HG03442 (cell line): ENCODE results near the gene CREB5.

Experiments used
- ATAC-seq: cut with Tn5 transposase; IDR thresholded peaks from one replicate; pipeline ENCODE4 v1.9.1; 2021; ENCODE audit warnings: mild to moderate bottlenecking, moderate library complexity; ENCODE audit not compliant: unreplicated experiment

CREB5 gene

GRCh38 chr7:28669330-28669729 is 257.0 kb downstream of the CREB5 start:
- no peak for ATAC-seq

DNA sequence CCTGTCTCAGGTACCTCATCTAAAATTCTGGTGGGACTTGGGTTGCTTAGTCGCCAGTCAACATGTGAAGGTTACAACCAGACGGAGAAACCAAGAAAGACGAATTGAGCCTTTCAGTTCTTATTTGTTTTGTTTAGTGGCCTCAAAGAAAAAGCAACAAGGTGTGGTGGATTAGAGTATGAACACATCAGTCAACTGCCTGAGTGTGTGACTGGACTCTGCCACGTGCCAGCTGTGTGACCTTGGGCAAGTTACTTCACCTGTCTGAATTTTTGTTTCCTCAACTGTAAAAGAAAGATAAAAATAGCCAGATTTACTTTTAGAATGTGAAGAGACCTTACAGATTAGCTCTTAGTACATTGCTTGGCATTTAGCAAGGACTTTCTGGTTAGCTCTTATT is 259.2 kb downstream of the CREB5 start:
- no peak for ATAC-seq

DNA sequence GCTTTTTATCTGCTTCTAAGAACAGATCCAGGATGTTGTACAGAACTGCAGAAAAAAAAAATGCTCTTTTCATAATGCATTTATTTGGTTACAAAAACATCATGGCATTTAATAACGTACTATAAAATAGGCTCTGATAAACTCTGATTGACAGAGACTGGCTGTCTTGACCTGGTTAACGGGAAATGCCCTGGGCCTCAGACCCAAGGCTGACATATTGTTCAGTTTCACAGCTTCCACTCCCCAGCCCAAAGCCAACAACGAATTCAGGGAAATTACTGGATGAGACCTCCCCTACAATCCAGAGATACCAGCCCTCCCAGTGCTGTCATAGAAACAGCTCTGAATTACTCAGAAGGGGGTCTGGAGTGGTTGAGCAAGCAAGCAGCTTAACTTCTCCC is 260.1 kb downstream of the CREB5 start:
- ATAC-seq = no peak

DNA sequence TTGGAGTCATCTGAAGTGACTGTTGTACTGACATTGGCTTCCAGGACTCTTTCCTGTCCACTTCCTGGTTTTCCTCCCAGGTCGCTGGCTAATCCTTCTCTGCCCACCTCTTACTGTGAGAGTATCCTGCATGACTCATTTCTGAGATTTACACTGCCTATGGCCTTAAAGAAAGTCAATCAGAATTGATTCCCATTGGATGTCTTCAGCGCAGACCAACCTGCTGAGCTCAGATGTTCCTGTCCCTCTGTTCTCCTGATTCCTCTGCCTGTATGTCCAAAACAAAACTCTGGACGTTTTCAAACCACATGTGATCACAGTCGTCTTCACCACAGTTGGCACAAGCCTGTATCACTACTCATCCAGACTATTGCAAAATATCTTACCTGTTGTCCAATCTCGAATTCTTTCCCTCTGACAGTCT is 262.1 kb downstream of the CREB5 start:
- no peak for ATAC-seq

- no peak for ATAC-seq
Measured at GRCh38 chr7:28675429-28675828, 263.1 kb downstream of the CREB5 start.

DNA sequence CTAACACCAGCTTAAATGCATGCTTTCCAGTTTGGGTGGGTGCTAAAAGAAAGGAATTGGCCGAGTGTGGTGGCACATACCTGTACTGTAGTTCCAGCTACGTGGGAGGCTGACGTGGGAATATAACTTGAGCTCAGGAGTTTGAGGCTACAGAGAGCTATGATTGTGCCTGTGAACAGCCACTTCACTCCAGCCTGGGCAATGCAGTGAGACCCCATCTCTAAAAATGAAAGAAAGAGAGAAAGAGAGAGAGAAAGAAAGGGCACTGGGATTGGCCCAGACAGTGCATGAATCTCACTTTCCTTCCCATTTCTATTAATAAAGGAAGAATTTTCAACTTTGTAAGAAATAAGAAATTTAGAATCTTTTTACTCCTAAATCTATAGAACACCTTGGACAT is 265.4 kb downstream of the CREB5 start:
- no peak for ATAC-seq

DNA sequence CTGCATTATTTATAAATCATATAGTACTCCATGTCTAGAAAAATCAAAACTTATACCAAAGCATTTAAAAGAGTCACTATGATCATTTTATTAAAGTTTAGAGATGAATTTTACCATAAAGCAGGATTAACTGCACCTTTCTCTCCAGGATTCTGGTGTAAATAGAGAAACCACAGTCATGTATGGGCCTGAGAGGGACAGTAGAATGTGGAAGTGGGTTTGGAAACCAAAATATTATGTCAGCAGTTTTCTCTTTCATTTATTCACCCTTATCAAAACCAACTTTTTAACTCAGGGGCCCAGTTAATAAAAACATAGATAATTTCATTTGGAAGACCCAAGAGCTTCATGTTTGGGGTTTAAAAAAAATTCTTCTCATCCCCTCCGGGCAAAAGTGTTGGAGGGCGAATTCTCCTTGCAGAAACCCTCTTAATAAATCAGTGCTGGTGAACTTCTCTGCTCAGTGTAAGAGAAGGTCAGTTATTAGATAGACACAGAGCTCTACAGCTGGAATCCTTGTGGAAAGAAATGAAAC is 266.2 kb downstream of the CREB5 start:
- no peak for ATAC-seq

DNA sequence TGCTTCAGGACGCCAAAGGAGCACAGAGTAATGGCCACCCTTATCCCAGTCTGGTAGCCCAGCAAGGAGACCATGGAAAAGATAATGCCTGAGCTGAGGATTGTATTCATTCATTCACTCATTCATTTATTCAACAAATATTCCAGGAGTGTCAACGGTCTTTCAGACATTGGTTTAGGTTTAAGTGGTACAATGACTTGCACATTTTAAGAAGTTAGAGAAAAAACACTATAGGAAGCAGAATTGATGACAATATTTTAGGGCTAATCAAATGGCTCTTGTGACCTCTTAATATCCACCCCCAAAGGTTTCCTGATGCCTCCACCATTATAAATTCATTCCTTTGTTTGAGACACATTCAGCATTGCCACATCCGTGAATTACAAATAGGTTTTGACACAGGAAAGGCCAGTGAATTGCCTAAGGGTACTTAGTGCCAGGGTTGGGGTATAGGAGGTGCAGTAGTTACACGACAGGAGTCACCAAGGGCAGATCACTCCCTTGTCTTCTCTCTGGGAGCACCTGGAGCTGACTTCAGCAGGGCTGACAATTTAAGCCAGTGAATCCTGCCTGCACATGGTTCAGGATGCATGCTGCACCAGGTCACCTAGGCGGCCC is 269.5 kb downstream of the CREB5 start:
- no peak for ATAC-seq

GRCh38 chr7:28682801-28683200 is 270.5 kb downstream of the CREB5 start:
- ATAC-seq = no peak

- no peak for ATAC-seq
Measured at GRCh38 chr7:28684650-28685241, 272.4 kb downstream of the CREB5 start.

- ATAC-seq = no peak
Measured at GRCh38 chr7:28685242-28685643, 272.9 kb downstream of the CREB5 start.

DNA sequence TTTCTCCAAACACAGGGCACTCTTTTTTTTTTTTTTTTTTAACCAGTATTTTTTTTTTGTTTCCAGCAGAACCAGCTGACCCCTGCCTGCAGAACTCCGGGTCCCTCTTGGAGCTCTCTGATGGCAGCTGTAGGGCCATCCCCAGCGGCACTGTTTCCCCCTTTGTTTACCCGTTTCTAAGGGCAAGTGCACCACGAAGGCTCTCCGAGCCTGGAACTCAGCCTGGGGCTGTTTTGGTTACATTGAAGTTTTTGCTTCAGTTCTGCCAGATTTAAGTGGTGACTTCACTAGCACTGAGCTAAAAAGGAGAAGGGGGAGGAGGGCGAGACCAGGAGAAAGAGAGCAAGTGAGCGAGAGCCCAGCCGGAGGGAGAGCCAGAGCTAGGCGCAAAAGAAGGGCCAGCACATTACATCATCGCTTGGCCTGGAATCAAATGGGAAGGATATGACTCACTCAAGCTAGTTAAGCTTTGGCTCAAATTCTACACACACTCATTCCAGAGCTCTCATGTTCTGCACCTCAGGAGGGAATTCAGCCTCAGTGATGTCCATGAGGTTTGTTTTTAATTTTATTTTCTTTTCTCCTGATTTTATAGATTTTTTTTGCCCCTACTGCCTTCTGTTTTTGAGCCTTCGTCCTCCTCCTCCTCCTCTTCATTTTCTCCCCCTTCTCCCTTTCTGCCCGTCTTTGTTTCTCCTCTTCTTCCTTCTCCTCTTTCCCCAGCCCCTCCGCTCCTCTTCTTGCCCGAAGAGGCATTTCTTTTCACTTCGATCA is 273.5 kb downstream of the CREB5 start:
- peak; percentile 57 for ATAC-seq

DNA sequence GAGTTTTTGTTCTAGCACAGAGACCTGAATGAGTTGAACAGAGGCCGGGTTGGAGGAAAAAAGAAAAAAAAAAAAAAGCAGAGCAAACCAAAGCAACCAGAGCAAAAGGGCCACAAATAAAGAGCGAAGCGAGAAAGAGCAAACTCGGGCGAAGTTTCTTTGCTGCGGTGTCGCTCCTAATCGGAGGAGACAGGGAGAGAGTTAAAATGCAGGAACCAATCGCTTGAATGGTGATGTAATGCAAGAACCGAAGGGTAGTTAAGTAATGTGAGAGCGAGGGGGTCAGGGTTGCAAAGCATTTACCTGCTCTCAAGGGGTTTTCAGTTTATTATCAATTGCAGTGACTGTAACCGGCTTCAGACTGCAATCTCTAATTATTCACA is 274.1 kb downstream of the CREB5 start:
- ATAC-seq = no peak

DNA sequence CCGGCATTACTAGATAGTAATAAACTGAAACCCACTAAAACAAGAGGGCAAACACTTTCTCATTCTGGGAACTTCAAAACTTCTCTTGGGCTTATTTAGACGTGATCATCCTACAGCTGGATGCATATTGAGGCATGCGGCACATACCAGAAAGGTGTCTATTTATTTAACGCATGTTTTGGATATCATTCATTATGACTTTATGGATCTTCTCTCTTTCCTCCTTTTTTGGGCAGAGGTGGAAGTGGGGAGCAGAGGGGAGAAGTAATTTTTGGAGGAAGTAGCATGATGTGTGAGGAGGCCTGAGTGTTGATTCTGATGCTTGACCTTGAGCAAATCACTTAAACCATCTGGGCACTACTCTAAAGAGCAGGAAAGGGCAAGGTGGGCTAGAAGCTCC is 275.2 kb downstream of the CREB5 start:
- no peak for ATAC-seq

DNA sequence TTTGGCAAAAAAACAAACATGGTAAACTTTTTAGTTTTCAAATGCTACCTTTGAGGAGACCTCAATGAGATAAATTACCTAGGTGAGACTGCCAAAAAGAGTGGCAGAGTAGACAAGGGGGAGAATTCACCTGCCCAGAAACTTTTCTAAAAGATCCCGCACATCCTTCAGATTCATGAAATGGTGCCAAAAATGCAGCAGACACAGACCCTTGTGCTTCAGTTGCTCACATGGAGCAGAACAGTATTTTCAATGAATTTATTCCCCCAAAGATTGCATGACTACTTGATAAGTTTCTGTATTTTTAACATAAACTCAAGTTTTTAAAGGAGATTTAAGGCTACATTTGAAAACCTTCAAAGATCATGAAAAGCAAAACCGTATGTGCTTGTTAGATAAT is 275.9 kb downstream of the CREB5 start:
- no peak for ATAC-seq

GRCh38 chr7:28688651-28689050 is 276.3 kb downstream of the CREB5 start:
- ATAC-seq = no peak

DNA sequence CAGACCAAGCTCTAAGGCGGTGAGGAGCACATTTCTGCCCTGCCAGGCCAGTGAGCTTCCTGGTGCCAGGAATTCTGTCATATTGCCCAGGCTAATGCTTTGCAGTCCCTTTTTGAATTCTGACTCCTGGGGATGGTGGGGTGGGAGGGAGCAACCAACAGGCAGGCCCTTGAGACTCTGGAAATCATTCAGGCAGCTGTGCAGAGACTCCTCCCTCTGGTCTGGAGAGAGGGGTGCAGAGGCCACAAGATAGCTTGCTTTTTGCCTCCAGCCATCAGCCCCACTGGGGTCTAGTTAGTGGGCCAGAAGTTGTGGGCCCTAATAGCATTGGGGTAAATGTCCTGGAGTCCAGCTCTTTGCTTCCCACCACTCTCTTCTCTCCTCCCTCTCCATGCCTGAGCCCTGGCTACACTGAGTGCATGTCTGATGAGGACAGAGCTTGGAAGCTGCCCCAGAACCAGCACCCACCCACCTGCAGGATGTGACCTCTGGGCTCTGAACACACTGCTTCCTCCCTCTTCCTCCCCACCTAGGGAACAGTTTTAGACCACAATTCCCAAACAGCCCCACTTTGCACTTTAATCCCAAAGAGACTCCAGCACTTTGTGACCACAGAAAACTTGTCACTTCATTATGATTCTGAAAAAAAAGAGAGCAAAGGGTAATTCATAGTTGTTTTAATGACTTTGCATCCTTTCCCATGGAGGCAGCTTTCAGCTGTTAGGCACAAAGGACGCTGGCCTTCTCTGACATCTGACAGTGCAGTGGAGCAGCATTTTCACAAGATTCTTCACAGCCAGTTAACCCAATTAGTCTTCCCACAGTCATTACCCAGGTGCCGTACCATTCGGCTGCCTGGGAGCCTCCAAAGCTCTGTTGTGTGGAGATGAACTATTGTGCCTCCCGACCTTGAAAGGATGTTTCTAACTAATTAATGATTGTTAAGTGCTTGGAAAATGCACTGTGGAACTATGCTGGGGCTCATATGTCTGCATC is 283.3 kb downstream of the CREB5 start:
- ATAC-seq = no peak

DNA sequence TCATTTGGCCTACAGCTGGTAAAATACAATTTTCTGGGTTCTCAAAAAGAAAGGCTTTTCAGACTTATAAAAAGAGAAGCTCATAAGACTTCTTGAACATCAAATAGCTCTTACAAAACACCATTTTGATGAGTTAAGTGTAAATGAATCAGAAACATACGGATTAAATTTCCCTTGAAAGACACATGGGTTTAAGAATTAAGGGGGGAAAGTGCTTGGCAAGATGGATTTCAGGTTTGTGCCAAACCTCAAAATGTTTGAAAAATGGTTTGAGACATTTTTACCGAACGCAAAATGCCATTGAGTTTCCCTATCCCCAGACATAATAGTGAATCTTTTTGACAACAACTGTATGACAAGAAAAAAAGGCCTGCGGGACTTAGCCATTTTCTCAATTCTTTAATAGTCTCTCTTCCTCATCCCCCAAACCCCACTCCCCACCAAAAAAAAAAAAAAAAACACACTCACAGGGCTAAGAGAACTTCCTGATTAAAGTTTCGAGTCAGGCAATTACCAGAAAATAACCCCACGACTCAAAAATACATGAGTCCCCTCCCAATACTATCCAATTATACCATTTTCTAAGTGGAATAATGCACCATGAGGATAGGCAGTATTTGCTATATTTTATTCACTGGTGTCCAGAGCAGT is 285.7 kb downstream of the CREB5 start:
- no peak for ATAC-seq

DNA sequence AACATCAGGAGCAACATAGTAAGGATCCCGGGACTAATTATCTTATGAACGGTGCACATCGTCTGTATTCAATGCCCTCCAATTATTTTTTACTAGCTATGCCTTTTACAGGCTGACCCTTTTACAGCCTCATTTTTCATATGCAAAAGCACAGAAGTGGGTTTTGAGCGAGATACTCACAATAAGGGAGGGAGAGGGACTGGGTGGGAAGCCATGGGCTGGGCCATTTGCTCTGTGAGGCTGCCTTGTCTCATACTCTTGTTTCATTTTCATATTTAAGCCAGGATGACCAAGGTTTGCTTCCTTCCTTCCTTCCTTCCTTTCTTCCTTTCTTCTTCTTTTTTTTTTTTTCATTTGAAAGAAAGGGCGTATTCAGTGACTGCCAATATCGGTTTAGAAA is 286.5 kb downstream of the CREB5 start:
- ATAC-seq = no peak

GRCh38 chr7:28700096-28700495 is 287.8 kb downstream of the CREB5 start:
- ATAC-seq = no peak
